WTC11 (cell line): ENCODE measurements around the gene AFF3. TPM values are rescaled to one million over a fixed set of nuclear protein-coding genes. Genes with fewer than 3 reads are reported as not detected.

Experiments used
- ATAC-seq: fragments of 200-7000 bp; cut with Tn5 transposase; 2 replicates; pipeline ENCODE4 v1.10.0; 2021; ENCODE audit warnings: mild to moderate bottlenecking, moderate library complexity
- CTCF ChIA-PET: fragments of 300-600 bp; sonication (Branson Sonifier 250); formaldehyde crosslinking; loops from one replicate; lab custom pipeline; 2021; ENCODE audit warnings: antibody characterized with exemption; lab: Charles Lee
- POLR2A ChIA-PET: fragments of 350-600 bp; sonication (Branson Sonifier 250); formaldehyde crosslinking; loops from one replicate; lab custom pipeline; 2021; ENCODE audit warnings: antibody characterized with exemption; lab: Charles Lee
- DNase-seq: peaks from one replicate; pipeline ENCODE4 v3.0.0; 2021; ENCODE audit warnings: low spot score
- H3K27ac Mint-ChIP-seq: 2 replicates; pipeline ENCODE4 v1.8.0; 2021; ENCODE audit warnings: mixed read lengths
- H3K27me3 Mint-ChIP-seq: 2 replicates; pipeline ENCODE4 v1.8.0; 2021; ENCODE audit warnings: low read depth, mild to moderate bottlenecking, moderate library complexity, mixed read lengths
- H3K36me3 Mint-ChIP-seq: 2 replicates; pipeline ENCODE4 v1.8.0; 2021; ENCODE audit warnings: mixed read lengths
- H3K4me1 Mint-ChIP-seq: 2 replicates; pipeline ENCODE4 v1.8.0; 2022; ENCODE audit warnings: mixed read lengths
- H3K4me3 Mint-ChIP-seq: 2 replicates; pipeline ENCODE4 v1.8.0; 2021; ENCODE audit warnings: mild to moderate bottlenecking, moderate library complexity, mixed read lengths
- H3K9me3 Mint-ChIP-seq: 2 replicates; pipeline ENCODE4 v1.8.0; 2021; ENCODE audit warnings: mixed read lengths
- ATF1 ChIP-seq: sonication (generic); formaldehyde crosslinking; IDR thresholded peaks from 2 replicates; pipeline ENCODE4 v1.8.1; 2023; ENCODE audit warnings: mild to moderate bottlenecking, moderate library complexity, missing genetic modification reagents
- ATF3 ChIP-seq: sonication (generic); formaldehyde crosslinking; conservative IDR thresholded peaks from 2 replicates; pipeline ENCODE4 v1.8.1; 2022; ENCODE audit warnings: mild to moderate bottlenecking, missing genetic modification reagents
- ESRRA ChIP-seq: sonication (generic); formaldehyde crosslinking; IDR thresholded peaks from 2 replicates; pipeline ENCODE4 v1.8.1; 2022; ENCODE audit warnings: mild to moderate bottlenecking, missing genetic modification reagents, borderline replicate concordance
- GABPB1 ChIP-seq: sonication (generic); formaldehyde crosslinking; IDR thresholded peaks from 2 replicates; pipeline ENCODE4 v1.8.1; 2023; ENCODE audit warnings: mild to moderate bottlenecking, missing genetic modification reagents
- GRHL2 ChIP-seq: fragments of 250-450 bp; sonication (Bioruptor Pico); IDR thresholded peaks from 2 replicates; pipeline ENCODE4 v1.8.0; 2022; ENCODE audit warnings: mild to moderate bottlenecking, moderate library complexity; ENCODE audit not compliant: insufficient replicate concordance, severe bottlenecking
- GTF2I ChIP-seq: fragments of 250-450 bp; sonication (Bioruptor Pico); conservative IDR thresholded peaks from 2 replicates; pipeline ENCODE4 v1.4.0; 2021; ENCODE audit warnings: mild to moderate bottlenecking
- HMGA2 ChIP-seq: fragments of 250-450 bp; sonication (Bioruptor Pico); IDR thresholded peaks from 2 replicates; pipeline ENCODE4 v1.4.0; 2021; ENCODE audit warnings: mild to moderate bottlenecking, moderate library complexity
- IRF2 ChIP-seq: sonication (generic); formaldehyde crosslinking; IDR thresholded peaks from 2 replicates; pipeline ENCODE4 v1.8.0; 2022; ENCODE audit warnings: low read depth, missing genetic modification reagents, borderline replicate concordance
- NFATC4 ChIP-seq: fragments of 250-450 bp; sonication (Bioruptor Pico); IDR thresholded peaks from 2 replicates; pipeline ENCODE4 v1.9.0; 2021; ENCODE audit warnings: mild to moderate bottlenecking
- OVOL2 ChIP-seq: fragments of 250-450 bp; sonication (Bioruptor Pico); IDR thresholded peaks from 2 replicates; pipeline ENCODE4 v1.9.0; 2021; ENCODE audit warnings: mild to moderate bottlenecking, borderline replicate concordance
- PRDM15 ChIP-seq: sonication (generic); formaldehyde crosslinking; IDR thresholded peaks from 2 replicates; pipeline ENCODE4 v1.8.0; 2022; ENCODE audit warnings: missing genetic modification reagents
- RORB ChIP-seq: fragments of 250-450 bp; sonication (Bioruptor Pico); IDR thresholded peaks from 2 replicates; pipeline ENCODE4 v1.9.0; 2021; ENCODE audit warnings: mild to moderate bottlenecking
- SMAD3 ChIP-seq: sonication (generic); formaldehyde crosslinking; IDR thresholded peaks from 2 replicates; pipeline ENCODE4 v1.8.0; 2022; ENCODE audit warnings: missing genetic modification reagents, mild to moderate bottlenecking, borderline replicate concordance
- TP53 ChIP-seq: sonication (generic); formaldehyde crosslinking; IDR thresholded peaks from 2 replicates; pipeline ENCODE4 v1.8.1; 2023; ENCODE audit warnings: mild to moderate bottlenecking, missing genetic modification reagents
- ZBTB21 ChIP-seq: sonication (generic); formaldehyde crosslinking; IDR thresholded peaks from 2 replicates; pipeline ENCODE4 v1.8.1; 2023; ENCODE audit warnings: mild to moderate bottlenecking, missing genetic modification reagents, borderline replicate concordance
- ZNF121 ChIP-seq: sonication (generic); formaldehyde crosslinking; IDR thresholded peaks from 2 replicates; pipeline ENCODE4 v1.8.0; 2023; ENCODE audit warnings: missing genetic modification reagents
- ZNF396 ChIP-seq: fragments of 250-450 bp; sonication (Bioruptor Pico); IDR thresholded peaks from 2 replicates; pipeline ENCODE4 v1.8.0; 2021; ENCODE audit warnings: mild to moderate bottlenecking, moderate library complexity, borderline replicate concordance
- ZNF416 ChIP-seq: fragments of 250-450 bp; sonication (Bioruptor Pico); IDR thresholded peaks from 2 replicates; pipeline ENCODE4 v1.9.0; 2021; ENCODE audit warnings: mild to moderate bottlenecking, inconsistent platforms
- total RNA-seq: library from RNA; stranded (reverse); gene quantifications from 3 replicates; pipeline ENCODE4 v1.2.3, GENCODE V29; 2021
- TF ChIP-seq, protein P1 (sequence below): fragments of 250-450 bp; sonication (Bioruptor Pico); IDR thresholded peaks from 2 replicates; pipeline ENCODE4 v1.9.0; 2021; ENCODE audit warnings: moderate library complexity, mild to moderate bottlenecking, inconsistent platforms, borderline replicate concordance
- TF ChIP-seq, protein P2 (sequence below): sonication (generic); formaldehyde crosslinking; IDR thresholded peaks from 2 replicates; pipeline ENCODE4 v1.8.1; 2022; ENCODE audit warnings: missing genetic modification reagents, borderline replicate concordance
- TF ChIP-seq, protein P3 (sequence below): fragments of 200-600 bp; IDR thresholded peaks from 2 replicates; pipeline ENCODE4 v1.8.0; 2022; ENCODE audit warnings: antibody characterized with exemption

The AFF3 gene
- total RNA-seq, 1 experiment from 2014 or later = 1.2 TPM

DNA sequence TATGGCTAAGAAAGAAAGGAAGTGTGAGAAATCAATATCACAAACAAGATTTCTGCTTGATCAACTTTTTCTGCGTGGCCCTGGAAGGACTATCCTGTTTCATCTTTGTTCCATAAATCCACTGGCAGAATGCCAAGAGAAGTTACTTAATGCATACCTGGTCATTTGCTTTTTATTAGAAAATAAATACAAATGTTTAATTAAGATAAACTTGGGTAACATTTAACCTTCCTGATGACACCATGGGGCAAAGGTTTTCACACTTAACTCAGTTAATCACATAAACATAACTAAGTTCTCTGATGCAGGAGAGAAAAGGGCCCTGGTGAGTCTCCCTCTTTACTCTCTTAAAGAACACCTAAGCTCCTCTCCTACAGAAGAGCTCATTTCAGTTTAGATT, 203.3 kb downstream of the AFF3 start:
- H3K4me1 Mint-ChIP-seq = 0 out of 2 replicates have a peak, but pooled peaks cover 4% of the 10 kb centered on the region
- CTCF ChIA-PET = no interaction called here
- POLR2A ChIA-PET = no interaction called here
- DNase-seq (no peak), ATAC-seq (no peak)
- H3K27ac Mint-ChIP-seq = no peak overlapping the region
- H3K36me3 Mint-ChIP-seq = no peaks in the 10 kb centered on the region
- no peaks in the 10 kb centered on the region for H3K9me3 Mint-ChIP-seq
- H3K27me3 Mint-ChIP-seq = no peaks in the 10 kb centered on the region
- H3K4me3 Mint-ChIP-seq = no peak overlapping the region
- TF ChIP-seq ZNF396 = no peak
- no peak for TF ChIP-seq ZBTB21 (CRISPR knock-in tag)
- TF ChIP-seq NFATC4 (CRISPR knock-in tag) = no peak
- no peak for TF ChIP-seq ATF1 (CRISPR knock-in tag)
- TF ChIP-seq IRF2 (CRISPR knock-in tag) = no peak
- TF ChIP-seq ZNF416 (CRISPR knock-in tag) = no peak
- TF ChIP-seq, protein P1, sequence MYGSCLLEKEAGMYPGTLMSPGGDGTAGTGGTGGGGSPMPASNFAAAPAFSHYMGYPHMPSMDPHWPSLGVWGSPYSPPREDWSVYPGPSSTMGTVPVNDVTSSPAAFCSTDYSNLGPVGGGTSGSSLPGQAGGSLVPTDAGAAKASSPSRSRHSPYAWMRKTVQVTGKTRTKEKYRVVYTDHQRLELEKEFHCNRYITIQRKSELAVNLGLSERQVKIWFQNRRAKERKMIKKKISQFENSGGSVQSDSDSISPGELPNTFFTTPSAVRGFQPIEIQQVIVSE (CRISPR knock-in tag) = no peak
- TF ChIP-seq, protein P2, sequence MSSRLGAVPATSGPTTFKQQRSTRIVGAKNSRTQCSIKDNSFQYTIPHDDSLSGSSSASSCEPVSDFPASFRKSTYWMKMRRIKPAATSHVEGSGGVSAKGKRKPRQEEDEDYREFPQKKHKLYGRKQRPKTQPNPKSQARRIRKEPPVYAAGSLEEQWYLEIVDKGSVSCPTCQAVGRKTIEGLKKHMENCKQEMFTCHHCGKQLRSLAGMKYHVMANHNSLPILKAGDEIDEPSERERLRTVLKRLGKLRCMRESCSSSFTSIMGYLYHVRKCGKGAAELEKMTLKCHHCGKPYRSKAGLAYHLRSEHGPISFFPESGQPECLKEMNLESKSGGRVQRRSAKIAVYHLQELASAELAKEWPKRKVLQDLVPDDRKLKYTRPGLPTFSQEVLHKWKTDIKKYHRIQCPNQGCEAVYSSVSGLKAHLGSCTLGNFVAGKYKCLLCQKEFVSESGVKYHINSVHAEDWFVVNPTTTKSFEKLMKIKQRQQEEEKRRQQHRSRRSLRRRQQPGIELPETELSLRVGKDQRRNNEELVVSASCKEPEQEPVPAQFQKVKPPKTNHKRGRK = no peak
- no peak for TF ChIP-seq GABPB1 (CRISPR knock-in tag)
- TF ChIP-seq, protein P3, sequence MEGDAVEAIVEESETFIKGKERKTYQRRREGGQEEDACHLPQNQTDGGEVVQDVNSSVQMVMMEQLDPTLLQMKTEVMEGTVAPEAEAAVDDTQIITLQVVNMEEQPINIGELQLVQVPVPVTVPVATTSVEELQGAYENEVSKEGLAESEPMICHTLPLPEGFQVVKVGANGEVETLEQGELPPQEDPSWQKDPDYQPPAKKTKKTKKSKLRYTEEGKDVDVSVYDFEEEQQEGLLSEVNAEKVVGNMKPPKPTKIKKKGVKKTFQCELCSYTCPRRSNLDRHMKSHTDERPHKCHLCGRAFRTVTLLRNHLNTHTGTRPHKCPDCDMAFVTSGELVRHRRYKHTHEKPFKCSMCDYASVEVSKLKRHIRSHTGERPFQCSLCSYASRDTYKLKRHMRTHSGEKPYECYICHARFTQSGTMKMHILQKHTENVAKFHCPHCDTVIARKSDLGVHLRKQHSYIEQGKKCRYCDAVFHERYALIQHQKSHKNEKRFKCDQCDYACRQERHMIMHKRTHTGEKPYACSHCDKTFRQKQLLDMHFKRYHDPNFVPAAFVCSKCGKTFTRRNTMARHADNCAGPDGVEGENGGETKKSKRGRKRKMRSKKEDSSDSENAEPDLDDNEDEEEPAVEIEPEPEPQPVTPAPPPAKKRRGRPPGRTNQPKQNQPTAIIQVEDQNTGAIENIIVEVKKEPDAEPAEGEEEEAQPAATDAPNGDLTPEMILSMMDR = no peak
- no peak for TF ChIP-seq RORB (CRISPR knock-in tag)
- TF ChIP-seq ZNF121 (CRISPR knock-in tag) = no peak
- no peak for TF ChIP-seq PRDM15 (CRISPR knock-in tag)
- no peak for TF ChIP-seq OVOL2 (CRISPR knock-in tag)

GRCh38 chr2:99938250-99938649, 204.1 kb downstream of the AFF3 start:
- Mint-ChIP-seq H3K4me1 (0 out of 2 replicates have a peak, but pooled peaks cover 4% of the 10 kb centered on the region), H3K36me3 (no peaks in the 10 kb centered on the region), H3K27ac (no peak overlapping the region), H3K4me3 (no peak overlapping the region), H3K9me3 (peaks cover 6% of the 10 kb centered on the region), H3K27me3 (no peaks in the 10 kb centered on the region)
- ChIA-PET POLR2A (no interaction called here), CTCF (no interaction called here)
- DNase-seq (no peak), ATAC-seq (no peak)
- no peak for TF ChIP-seq ESRRA
- no peak for TF ChIP-seq GABPB1 (CRISPR knock-in tag)
- TF ChIP-seq ZNF396 = no peak
- TF ChIP-seq RORB (CRISPR knock-in tag) = no peak
- no peak for TF ChIP-seq PRDM15 (CRISPR knock-in tag)
- no peak for TF ChIP-seq SMAD3 (CRISPR knock-in tag)
- no peak for TF ChIP-seq GTF2I (CRISPR knock-in tag)
- TF ChIP-seq ATF3 (CRISPR knock-in tag) = no peak
- TF ChIP-seq GRHL2 = no peak
- no peak for TF ChIP-seq NFATC4 (CRISPR knock-in tag)
- TF ChIP-seq TP53 = no peak
- no peak for TF ChIP-seq HMGA2 (CRISPR knock-in tag)
- TF ChIP-seq, protein P3 = no peak
